H1 (cell line): ENCODE measurements around the gene SPTY2D1. TPM values are rescaled to one million over a fixed set of nuclear protein-coding genes. Genes with fewer than 3 reads are reported as not detected.
"Not testable (repeated sequence)": the region's sequence is repeated elsewhere in the genome, so short reads cannot be mapped to it uniquely, and the experiment has no call there.

Experiments
- CTCF ChIA-PET: fragments of 300-600 bp; sonication (Branson Sonifier 250); formaldehyde crosslinking; loops from one replicate; lab custom pipeline; 2021; ENCODE audit not compliant: partially characterized antibody; lab: Charles Lee
- POLR2A ChIA-PET: fragments of 300-600 bp; sonication (Branson Sonifier 250); formaldehyde crosslinking; loops from one replicate; lab custom pipeline; 2021; ENCODE audit warnings: inconsistent platforms; ENCODE audit not compliant: partially characterized antibody; lab: Charles Lee
- DNase-seq, 2 experiments: peaks; one replicate each; pipeline versions ENCODE4 v3.0.0 to v3.0.0-alpha.2; 2010 to 2022; ENCODE audit warnings: low spot score in 2 of 2, low read depth in 1 of 2, mixed read lengths in 1 of 2
- FAIRE-seq: peaks from 2 replicates; lab custom pipeline; 2011; peaks lifted over from hg19 to GRCh38; lab: Jason Lieb, UNC
- H2AFZ ChIP-seq: 2 replicates; pipeline ENCODE4 v1.8.1; 2012; ENCODE audit warnings: low read length, inconsistent platforms
- H2AK5ac ChIP-seq: 2 replicates; pipeline ENCODE4 v1.6.1; 2013; ENCODE audit warnings: low read depth, low read length
- H2BK120ac ChIP-seq: replicated peaks from 2 replicates; pipeline ENCODE3; 2013; ENCODE audit warnings: low read depth, low read length, inconsistent platforms
- H2BK12ac ChIP-seq: 2 replicates; pipeline ENCODE4 v1.6.1; 2013; ENCODE audit warnings: low read depth, low read length
- H2BK15ac ChIP-seq: 2 replicates; pipeline ENCODE4 v1.6.1; 2013; ENCODE audit warnings: low read length
- H2BK20ac ChIP-seq: 2 replicates; pipeline ENCODE4 v1.6.1; 2013; ENCODE audit warnings: low read length
- H2BK5ac ChIP-seq: 2 replicates; pipeline ENCODE4 v1.6.1; 2013; ENCODE audit warnings: low read depth, low read length
- H3K14ac ChIP-seq: 2 replicates; pipeline ENCODE4 v1.6.1; 2013; ENCODE audit warnings: inconsistent platforms; ENCODE audit not compliant: insufficient read length
- H3K18ac ChIP-seq: 2 replicates; pipeline ENCODE4 v1.6.1; 2013; ENCODE audit warnings: low read length; ENCODE audit errors: extremely low read depth
- H3K23ac ChIP-seq: 2 replicates; pipeline ENCODE4 v1.6.1; 2013; ENCODE audit warnings: inconsistent platforms; ENCODE audit not compliant: insufficient read length
- H3K23me2 ChIP-seq: 2 replicates; pipeline ENCODE4 v1.6.1; 2013; ENCODE audit warnings: low read depth, low read length
- H3K27ac ChIP-seq: 2 replicates; pipeline ENCODE4 v1.6.1; 2011; ENCODE audit warnings: low read depth, low read length, inconsistent platforms
- H3K27me3 ChIP-seq, 4 experiments: replicated peaks in 1 of 4; 1 replicate in 1 of 4; 2 replicates in 3 of 4; pipeline versions ENCODE4 v1.6.1 to v1.8.1; 2011 to 2013; ENCODE audit warnings: low read length in 3 of 4, mild to moderate bottlenecking in 3 of 4, inconsistent platforms in 2 of 4, mixed read lengths in 2 of 4, moderate library complexity in 1 of 4; ENCODE audit not compliant: control insufficient read depth in 3 of 4, insufficient read depth in 3 of 4; ENCODE audit errors: extremely low read depth in 1 of 4
- H3K36me3 ChIP-seq, 4 experiments: 2 replicates each; pipeline versions ENCODE4 v1.6.1 to v1.8.1; 2011 to 2013; ENCODE audit warnings: mild to moderate bottlenecking in 4 of 4, low read length in 3 of 4, moderate library complexity in 2 of 4, control low read depth in 1 of 4, inconsistent platforms in 1 of 4; ENCODE audit not compliant: insufficient read depth in 4 of 4, control insufficient read depth in 2 of 4
- H3K4ac ChIP-seq: replicated peaks from 2 replicates; pipeline ENCODE3; 2013; ENCODE audit warnings: low read length, low read depth, mixed read lengths, inconsistent platforms; ENCODE audit not compliant: insufficient read length
- H3K4me1 ChIP-seq, 4 experiments: replicated peaks in 1 of 4; 1 replicate in 1 of 4; 2 replicates in 3 of 4; pipeline versions ENCODE4 v1.6.1 to v1.8.1; 2011 to 2013; ENCODE audit warnings: low read length in 3 of 4, inconsistent platforms in 2 of 4, mixed read lengths in 1 of 4; ENCODE audit not compliant: insufficient read depth in 4 of 4, control insufficient read depth in 3 of 4
- H3K4me2 ChIP-seq, 2 experiments: 2 replicates each; pipeline versions ENCODE4 v1.6.1 to v1.8.1; 2011 to 2013; ENCODE audit warnings: low read depth in 2 of 2, low read length in 2 of 2, control low read depth in 1 of 2, inconsistent platforms in 1 of 2, mild to moderate bottlenecking in 1 of 2; ENCODE audit not compliant: insufficient read depth in 1 of 2
- H3K4me3 ChIP-seq, 4 experiments: fragments of 200-600, 300-600 bp in 1 of 4; sonication (generic), shearing (Covaris generic), sonication (Bioruptor Twin) in 1 of 4; 2 replicates each; pipeline versions ENCODE4 v1.5.1 to v1.8.1; 2011 to 2016; ENCODE audit warnings: low read length in 4 of 4, low read depth in 3 of 4, control low read depth in 2 of 4, inconsistent platforms in 2 of 4, mild to moderate bottlenecking in 2 of 4, mixed read lengths in 1 of 4, moderate library complexity in 1 of 4; ENCODE audit not compliant: insufficient read depth in 2 of 4; ENCODE audit errors: extremely low read depth in 1 of 4
- H3K56ac ChIP-seq: replicated peaks from 2 replicates; pipeline ENCODE3; 2013; ENCODE audit warnings: low read depth, mild to moderate bottlenecking, mixed read lengths, low read length, inconsistent platforms; ENCODE audit not compliant: insufficient read length
- H3K79me1 ChIP-seq: 2 replicates; pipeline ENCODE4 v1.6.1; 2013; ENCODE audit warnings: low read depth, low read length, control low read depth
- H3K79me2 ChIP-seq, 2 experiments: 2 replicates each; pipeline versions ENCODE4 v1.6.1 to v1.8.1; 2012 to 2013; ENCODE audit warnings: low read length in 2 of 2, mild to moderate bottlenecking in 2 of 2, inconsistent platforms in 1 of 2; ENCODE audit not compliant: insufficient read depth in 2 of 2, control insufficient read depth in 1 of 2
- H3K9ac ChIP-seq, 4 experiments: replicated peaks in 1 of 4; 1 replicate in 1 of 4; 2 replicates in 3 of 4; pipeline versions ENCODE4 v1.6.1 to v1.8.1; 2011 to 2013; ENCODE audit warnings: low read depth in 3 of 4, low read length in 3 of 4, control low read depth in 2 of 4, mild to moderate bottlenecking in 2 of 4, moderate library complexity in 2 of 4, inconsistent platforms in 1 of 4; ENCODE audit errors: extremely low read depth in 1 of 4
- H3K9me3 ChIP-seq, 2 experiments: 2 replicates each; pipeline versions ENCODE4 v1.6.1 to v1.8.1; 2012 to 2013; ENCODE audit warnings: mild to moderate bottlenecking in 2 of 2, moderate library complexity in 2 of 2, control low read depth in 1 of 2, inconsistent platforms in 1 of 2, low read depth in 1 of 2, low read length in 1 of 2, mixed read lengths in 1 of 2; ENCODE audit not compliant: insufficient read depth in 2 of 2
- H4K20me1 ChIP-seq, 2 experiments: replicated peaks in 1 of 2; 2 replicates each; pipeline versions ENCODE3 to v1.8.1; 2011 to 2013; ENCODE audit warnings: inconsistent platforms in 2 of 2, low read length in 2 of 2, mild to moderate bottlenecking in 1 of 2; ENCODE audit not compliant: insufficient read depth in 2 of 2, control insufficient read depth in 1 of 2
- H4K5ac ChIP-seq: 2 replicates; pipeline ENCODE4 v1.6.1; 2013; ENCODE audit warnings: low read length, low read depth, mixed read lengths, inconsistent platforms; ENCODE audit not compliant: insufficient read length
- H4K8ac ChIP-seq: 2 replicates; pipeline ENCODE4 v1.8.0; 2013; ENCODE audit warnings: mild to moderate bottlenecking, moderate library complexity, low read length, inconsistent platforms; ENCODE audit not compliant: insufficient read depth; ENCODE audit errors: extremely low read depth
- H4K91ac ChIP-seq: replicated peaks from 2 replicates; pipeline ENCODE3; 2013; ENCODE audit warnings: low read length, mixed read lengths, inconsistent platforms; ENCODE audit not compliant: insufficient read length
- WGBS, 2 experiments: shearing (Covaris generic) in 1 of 2; methylation state at CpG; one replicate each; pipeline versions ENCODE4 v1.1.6 to v1.1.7; 2013 to 2015; ENCODE audit warnings: low lambda C conversion rate in 2 of 2, mixed read lengths in 2 of 2, inconsistent platforms in 1 of 2, low coverage in 1 of 2, missing lambda C conversion rate in 1 of 2; ENCODE audit not compliant: insufficient replicate concordance in 2 of 2, insufficient coverage in 1 of 2, insufficient read length in 1 of 2; ENCODE audit errors: extremely low coverage in 1 of 2, missing lambda C conversion rate in 1 of 2; 5-methylcytosine and 5-hydroxymethylcytosine counted together
- polyA plus RNA-seq, 7 experiments: library from polyadenylated mRNA; depleted of rRNA in 3 of 7; stranded (reverse) in 5 of 7; unstranded in 2 of 7; fragments of >200 nt in 5 of 7; fragments of 200-250 nt in 2 of 7; gene quantifications; 1 replicate in 5 of 7; 2 replicates in 1 of 7; 4 replicates in 1 of 7; pipeline versions ENCODE4 v1.2.1 to v1.2.3, GENCODE V29; 2011 to 2013; ENCODE audit warnings: missing spikeins in 2 of 7, mixed read lengths in 2 of 7
- total RNA-seq: library from RNA; stranded (reverse); fragmentation: NEBNext Ultra II Directional; extraction: Animal tissue kit (Norgen Biotek cat#: 25700); gene quantifications from 2 replicates; pipeline ENCODE4 v1.2.1, GENCODE V29; 2021

SPTY2D1 gene
- total and polyA plus RNA-seq, 2 of the 8 experiments (the other 6 are each of a cell fraction or from before 2014, with no cell fraction given): 4.9 to 17.6 TPM

- H4K5ac ChIP-seq, H3K27ac ChIP-seq, H3K4me1 ChIP-seq, H3K56ac ChIP-seq, H3K4me3 ChIP-seq, H3K9me3 ChIP-seq, H3K27me3 ChIP-seq, H3K36me3 ChIP-seq, H4K20me1 ChIP-seq, DNase-seq, H3K9ac ChIP-seq, H4K91ac ChIP-seq, H2BK5ac ChIP-seq, H2AK5ac ChIP-seq, H2BK120ac ChIP-seq, H2BK12ac ChIP-seq, FAIRE-seq, H3K79me1 ChIP-seq, H3K14ac ChIP-seq, H3K23ac ChIP-seq, H3K4me2 ChIP-seq, H2BK15ac ChIP-seq, POLR2A ChIA-PET, H2AFZ ChIP-seq, H3K79me2 ChIP-seq, H4K8ac ChIP-seq, H3K18ac ChIP-seq, H3K23me2 ChIP-seq, H3K4ac ChIP-seq, H2BK20ac ChIP-seq: not testable (repeated sequence)
- CTCF ChIA-PET: interaction anchor here (0.6 to 1.7 kb wide), 5 partner anchors 10 to 83 kb away, joined by 3 to 5 read pairs (median 4); no protein-coding TSS in a partner anchor
- WGBS, 2 experiments: 89% methylated on average over 1 of the region's 1 CpG; no CpG with 5 or more reads in 1 of the 2 experiments
These were observed 47.8 kb upstream of the SPTY2D1 start for GRCh38 chr11:18681949-18682348.
